HG02885 (cell line): ENCODE results near the gene MOB3A.

Source experiments
- ATAC-seq: cut with Tn5 transposase; IDR thresholded peaks from one replicate; pipeline ENCODE4 v1.9.1; 2021; ENCODE audit warnings: mild to moderate bottlenecking; ENCODE audit not compliant: unreplicated experiment, poor library complexity

MOB3A gene

GRCh38 chr19:2061495-2062388 is 34.4 kb downstream of the MOB3A start:
- peak; percentile 83 for ATAC-seq

GRCh38 chr19:2060884-2061494 is 35.1 kb downstream of the MOB3A start:
- peak; percentile 23 for ATAC-seq

GRCh38 chr19:2059422-2060201 is 36.5 kb downstream of the MOB3A start:
- no peak for ATAC-seq

GRCh38 chr19:2058570-2059421 is 37.3 kb downstream of the MOB3A start:
- ATAC-seq = no peak

- ATAC-seq = no peak
These were observed 38.3 kb downstream of the MOB3A start for GRCh38 chr19:2057484-2058469.

- no peak for ATAC-seq
These were observed 39.3 kb downstream of the MOB3A start for GRCh38 chr19:2056837-2057192.

- ATAC-seq = no peak
These were observed 39.9 kb downstream of the MOB3A start for GRCh38 chr19:2055931-2056836.

- ATAC-seq = no peak
These were observed 41.4 kb downstream of the MOB3A start for GRCh38 chr19:2054763-2055162.

GRCh38 chr19:2053601-2054389 is 42.3 kb downstream of the MOB3A start:
- no peak for ATAC-seq

- no peak for ATAC-seq
These were observed 44.1 kb downstream of the MOB3A start for GRCh38 chr19:2051773-2052704.

- peak; percentile 67 for ATAC-seq
These were observed 44.9 kb downstream of the MOB3A start, which contains the start of gene MKNK2 for GRCh38 chr19:2050991-2051772. Gene MKNK2 (minus strand): TSS chr19:2051244. CDS start chr19:2050851, 393 bp downstream.

- peak; percentile 7 for ATAC-seq
These were observed 45.7 kb downstream of the MOB3A start for GRCh38 chr19:2050349-2050990.

- ATAC-seq = peak; percentile 10
These were observed 46.3 kb downstream of the MOB3A start for GRCh38 chr19:2049741-2050348.

- no peak for ATAC-seq
These were observed 47.0 kb downstream of the MOB3A start for GRCh38 chr19:2048959-2049740.
